GM10266 (cell line): Measurements from ENCODE around the gene ZNF239.
"Not testable (repeated sequence)": the region's sequence is repeated elsewhere in the genome, so short reads cannot be mapped to it uniquely, and the experiment has no call there.

ENCODE experiments used
- DNase-seq: peaks from one replicate; pipeline ENCODE4 v3.0.0; 2012; ENCODE audit errors: extremely low spot score
- CTCF ChIP-seq: IDR thresholded peaks from 2 replicates; pipeline ENCODE4 v1.5.1; 2012; ENCODE audit warnings: mild to moderate bottlenecking, low read depth; ENCODE audit not compliant: control insufficient read depth, insufficient read depth; ENCODE audit errors: missing control alignments

Gene ZNF239

DNA sequence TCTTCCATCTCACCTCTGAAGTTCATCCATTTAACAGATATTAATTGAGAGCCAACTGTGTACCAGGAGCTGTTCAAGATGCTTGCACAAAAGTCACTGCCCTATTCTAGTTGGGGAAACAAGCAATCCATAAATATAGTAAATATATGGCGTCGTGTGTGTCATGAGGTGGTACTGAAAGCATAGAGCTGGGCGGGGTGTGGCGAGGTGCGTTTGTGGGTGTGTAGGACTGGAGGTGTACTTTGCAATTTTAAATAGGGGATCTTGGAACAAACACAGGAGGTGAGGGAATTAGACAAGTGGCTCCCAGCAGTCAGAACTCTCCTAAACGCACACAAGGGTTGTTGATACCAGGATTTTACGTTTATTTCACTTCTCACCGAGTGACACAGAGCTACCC, 490 bp upstream of the ZNF239 start:
- DNase-seq, result no peak
- TF ChIP-seq CTCF, result no peak

- DNase-seq, result no peak
Measured at GRCh38 chr10:43573250-43574000, 991 bp downstream of the ZNF239 start.

DNA sequence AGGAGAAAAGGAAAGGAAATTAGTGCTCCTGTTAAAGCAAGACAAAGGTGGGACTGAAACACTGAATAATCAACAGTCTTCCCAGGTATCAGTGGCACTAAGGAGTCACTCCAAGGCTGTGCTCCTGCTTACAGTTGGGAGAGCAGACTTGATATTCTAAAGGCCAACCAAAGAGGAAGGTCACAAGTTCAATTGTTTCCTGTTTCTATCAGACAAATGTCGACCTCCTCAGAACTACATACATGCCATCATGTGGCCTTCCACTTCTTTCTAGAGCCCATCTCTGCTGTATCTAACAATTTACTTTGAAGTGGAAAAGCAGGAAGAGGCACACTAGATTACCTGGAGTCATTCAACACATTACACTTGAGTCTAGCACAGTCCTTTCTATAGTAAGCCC, 3.4 kb downstream of the ZNF239 start:
- no peak for TF ChIP-seq CTCF
- DNase-seq, result no peak

More at GRCh38 chr10:43573250-43574000, 991 bp downstream of the ZNF239 start:
- no peak for TF ChIP-seq CTCF

GRCh38 chr10:43569681-43570080, 4.7 kb downstream of the ZNF239 start:
- TF ChIP-seq CTCF, result no peak
- no peak for DNase-seq

DNA sequence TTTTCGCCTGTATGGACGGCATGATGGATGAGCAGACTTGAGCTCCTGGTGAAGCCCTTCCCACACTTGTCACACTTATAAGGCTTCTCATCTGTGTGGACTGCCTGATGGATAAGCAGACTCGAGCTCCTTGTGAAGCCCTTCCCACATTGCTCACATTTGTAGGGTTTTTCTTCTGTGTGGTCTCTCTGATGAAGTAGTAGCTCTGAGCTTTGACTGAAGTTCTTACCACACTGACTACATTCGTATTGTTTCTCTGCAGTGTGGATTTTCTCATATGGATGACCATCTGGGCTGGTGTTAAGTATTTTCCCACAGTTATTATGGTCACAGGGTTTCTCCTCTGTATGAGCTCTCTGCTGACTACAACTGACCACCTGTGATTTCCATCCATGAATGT, 17.2 kb downstream of the ZNF239 start:
- TF ChIP-seq CTCF, result no peak
- DNase-seq, result no peak

- DNase-seq, result not testable (repeated sequence)
Measured at GRCh38 chr10:43543746-43544145, 30.7 kb downstream of the ZNF239 start.

- DNase-seq, result no peak
- no peak for TF ChIP-seq CTCF
Measured at GRCh38 chr10:43524434-43525247, 49.8 kb downstream of the ZNF239 start.
